HepG2 (cell line): ENCODE data around the gene ZNF213. TPM values are rescaled to one million over a fixed set of nuclear protein-coding genes. Genes with fewer than 3 reads are reported as not detected.
A peak's percentile ranks its signal among the peaks of the same experiment; 100 is the strongest.

Source experiments
- ADNP ChIP-seq: sonication (generic); formaldehyde crosslinking; IDR thresholded peaks from 2 replicates; pipeline ENCODE4 v1.4.0; 2020; ENCODE audit warnings: missing genetic modification reagents
- AHDC1 ChIP-seq: sonication (generic); formaldehyde crosslinking; IDR thresholded peaks from 2 replicates; pipeline ENCODE4 v1.5.1; 2020; ENCODE audit warnings: mild to moderate bottlenecking, missing genetic modification reagents, borderline replicate concordance
- ARNT ChIP-seq: fragments of 450-650 bp; IDR thresholded peaks from 2 replicates; pipeline ENCODE4 v1.6.1; 2017
- CSRNP1 ChIP-seq: sonication (generic); formaldehyde crosslinking; IDR thresholded peaks from 2 replicates; pipeline ENCODE4 v1.8.1; 2023; ENCODE audit warnings: mild to moderate bottlenecking, missing genetic modification reagents
- DMTF1 ChIP-seq: sonication (generic); formaldehyde crosslinking; IDR thresholded peaks from 2 replicates; pipeline ENCODE4 v1.4.0; 2020; ENCODE audit warnings: mild to moderate bottlenecking, missing genetic modification reagents
- DR1 ChIP-seq: sonication (generic); formaldehyde crosslinking; IDR thresholded peaks from 2 replicates; pipeline ENCODE4 v1.8.0; 2021; ENCODE audit warnings: mild to moderate bottlenecking, missing genetic modification reagents, inconsistent platforms
- HMGA1 ChIP-seq: sonication (generic); formaldehyde crosslinking; conservative IDR thresholded peaks from 2 replicates; pipeline ENCODE4 v1.4.0; 2020; ENCODE audit warnings: missing genetic modification reagents
- LCORL ChIP-seq, 2 experiments: fragments of 450-650 bp in 1 of 2; sonication (generic) in 1 of 2; formaldehyde crosslinking in 1 of 2; IDR thresholded peaks; 2 replicates each; pipeline versions ENCODE4 v1.5.0 to v1.6.1; 2017 to 2020; ENCODE audit warnings: antibody characterized with exemption in 1 of 2, missing genetic modification reagents in 1 of 2
- NR0B2 ChIP-seq: sonication (generic); formaldehyde crosslinking; IDR thresholded peaks from 2 replicates; pipeline ENCODE4 v1.4.0; 2020; ENCODE audit warnings: mild to moderate bottlenecking, missing genetic modification reagents
- SIN3B ChIP-seq: fragments of 150-350 bp; IDR thresholded peaks from 2 replicates; pipeline ENCODE4 v1.6.1; 2014; ENCODE audit warnings: low read length
- SMAD1 ChIP-seq: sonication (generic); formaldehyde crosslinking; IDR thresholded peaks from 2 replicates; pipeline ENCODE4 v1.4.0; 2020; ENCODE audit warnings: missing genetic modification reagents, low read depth, mild to moderate bottlenecking, borderline replicate concordance
- SMYD3 ChIP-seq: sonication (generic); formaldehyde crosslinking; IDR thresholded peaks from 2 replicates; pipeline ENCODE4 v1.8.1; 2023; ENCODE audit warnings: mild to moderate bottlenecking, missing genetic modification reagents
- TBP ChIP-seq: sonication (generic); formaldehyde crosslinking; IDR thresholded peaks from 2 replicates; pipeline ENCODE4 v1.5.0; 2020; ENCODE audit warnings: missing genetic modification reagents
- ZNF234 ChIP-seq: sonication (generic); formaldehyde crosslinking; conservative IDR thresholded peaks from 2 replicates; pipeline ENCODE4 v1.5.1; 2020; ENCODE audit warnings: mild to moderate bottlenecking, missing genetic modification reagents
- ZNF317 ChIP-seq: sonication (generic); formaldehyde crosslinking; IDR thresholded peaks from 2 replicates; pipeline ENCODE4 v1.5.0; 2020; ENCODE audit warnings: mild to moderate bottlenecking, missing genetic modification reagents
- ZNF331 ChIP-seq: sonication (generic); formaldehyde crosslinking; IDR thresholded peaks from 2 replicates; pipeline ENCODE4 v1.4.0; 2020; ENCODE audit warnings: missing genetic modification reagents
- ZNF484 ChIP-seq: sonication (generic); formaldehyde crosslinking; IDR thresholded peaks from 2 replicates; pipeline ENCODE4 v1.5.1; 2020; ENCODE audit warnings: mild to moderate bottlenecking, low read depth, missing genetic modification reagents, borderline replicate concordance
- polyA plus RNA-seq, 8 experiments: library from polyadenylated mRNA; depleted of rRNA in 3 of 8; stranded (reverse) in 7 of 8; unstranded in 1 of 8; fragments of >200 nt; fragmentation: Illumina TruSeq in 4 of 8; extraction: Trizol in 4 of 8; gene quantifications; 2 replicates each; pipeline versions ENCODE4 v1.2.1 to v1.2.3, GENCODE V29; 2011 to 2016; ENCODE audit warnings: low read depth in 4 of 8, missing spikeins in 1 of 8, mixed read lengths in 1 of 8; ENCODE audit not compliant: insufficient read depth in 1 of 8
- total RNA-seq, 5 experiments: library from RNA; depleted of rRNA; stranded (reverse); fragments of >200 nt; fragmentation: Illumina TruSeq; extraction: Trizol; gene quantifications; 2 replicates each; pipeline ENCODE4 v1.2.3, GENCODE V29; 2016; ENCODE audit warnings: low read depth in 1 of 5

Gene ZNF213
- total and polyA plus RNA-seq, 2 of the 13 experiments (the other 11 are each of a cell fraction or from before 2014, with no cell fraction given): 0.59 to 0.97 TPM

DNA sequence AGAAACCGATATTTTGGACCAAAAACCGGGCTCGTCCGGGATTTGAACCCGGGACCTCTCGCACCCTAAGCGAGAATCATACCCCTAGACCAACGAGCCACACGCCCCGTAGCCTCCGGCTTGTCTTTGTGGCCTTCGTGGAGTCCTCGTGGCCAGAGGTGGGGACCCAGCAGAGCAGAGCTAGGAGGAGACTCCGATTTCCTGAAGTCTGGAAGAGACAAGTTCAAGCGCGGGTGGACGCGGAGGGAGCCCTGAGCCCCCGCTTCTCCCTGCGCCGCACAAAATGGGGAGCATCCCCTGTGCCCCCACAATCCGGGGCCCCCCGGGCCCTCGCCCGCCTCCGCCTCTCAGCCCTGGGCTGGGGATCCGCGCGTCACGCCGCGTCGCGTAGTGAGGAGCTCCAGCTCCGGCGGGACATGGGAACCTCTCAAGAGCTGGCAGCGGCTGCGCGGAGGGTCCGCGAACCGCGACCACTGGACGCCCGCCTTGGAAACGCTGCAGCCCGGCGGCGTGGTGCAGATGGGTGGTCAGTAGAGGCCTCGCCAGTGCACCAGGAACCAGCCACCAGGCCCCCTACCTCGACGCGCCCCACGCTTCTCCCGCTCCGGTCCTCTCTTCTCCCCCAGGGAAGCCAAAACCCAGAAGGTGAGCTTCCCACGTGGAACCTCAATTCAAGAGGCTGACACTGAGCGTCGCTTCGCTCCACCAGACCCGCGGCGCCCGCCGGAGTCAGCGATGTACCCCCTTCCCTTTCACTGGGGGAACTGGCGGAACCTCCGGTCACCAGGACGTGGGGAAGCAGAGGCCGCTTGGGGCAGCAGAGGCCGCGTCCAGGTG, 48.0 kb downstream of the ZNF213 start (continued):
- TF ChIP-seq AHDC1 (CRISPR knock-in tag): no peak
- TF ChIP-seq SMAD1 (CRISPR knock-in tag): no peak
- no peak; the same call in 1 of the 2 replicates for TF ChIP-seq ZNF484 (CRISPR knock-in tag)
- TF ChIP-seq ZNF331 (CRISPR knock-in tag): peak; percentile 74; the same call in 1 of the 2 replicates
- no peak for TF ChIP-seq SMYD3 (CRISPR knock-in tag)
- TF ChIP-seq ZNF234 (CRISPR knock-in tag): no peak
- TF ChIP-seq TBP (CRISPR knock-in tag): no peak
- peak; percentile 68; the same call in 1 of the 2 replicates for TF ChIP-seq ADNP
- TF ChIP-seq CSRNP1 (CRISPR knock-in tag): 0 out of 2 replicates have a peak, but pooled peaks have one; percentile 8
- 0 out of 2 replicates have a peak, but pooled peaks have one; percentile 31 for TF ChIP-seq DR1 (CRISPR knock-in tag)
- TF ChIP-seq DMTF1 (CRISPR knock-in tag): no peak
- no peak for TF ChIP-seq ARNT
- TF ChIP-seq HMGA1: no peak
- TF ChIP-seq LCORL (IDR thresholded peaks at IDR 0.05): no peak
- TF ChIP-seq LCORL (CRISPR knock-in tag; IDR thresholded peaks at IDR 0.05): peak; percentile 59; the same call in 1 of the 2 replicates
- no peak for TF ChIP-seq SIN3B
- TF ChIP-seq ZNF317 (CRISPR knock-in tag): peak; percentile 31; the same call in 1 of the 2 replicates
- peak; percentile 21; the same call in 1 of the 2 replicates for TF ChIP-seq NR0B2 (CRISPR knock-in tag)
